OCI-LY7 (cell line): ENCODE data around the gene PTPA.

Source experiments
- CTCF ChIP-seq: fragments of 200-600 bp; sonication (generic); conservative IDR thresholded peaks from 2 replicates; pipeline ENCODE4 v1.5.1; 2014; ENCODE audit warnings: mild to moderate bottlenecking, antibody characterized with exemption, low read length, moderate library complexity, mixed read lengths
- EZH2phosphoT487 ChIP-seq: fragments of 200-600 bp; sonication (generic); IDR thresholded peaks from 2 replicates; pipeline ENCODE4 v1.6.1; 2018; ENCODE audit warnings: low read depth, borderline replicate concordance, mild to moderate bottlenecking, mixed run types, antibody characterized with exemption, low read length, moderate library complexity, mixed read lengths

- TF ChIP-seq CTCF, result no peak
- no peak for TF ChIP-seq EZH2phosphoT487
These were observed 13.4 kb downstream of the PTPA start for GRCh38 chr9:129124506-129125069.
